ENCODE results near the gene FHAD1. TPM values are rescaled to one million over a fixed set of nuclear protein-coding genes. Genes with fewer than 3 reads are reported as not detected.
A peak's percentile ranks its signal among the peaks of the same experiment; 100 is the strongest.

FHAD1 gene
- total RNA-seq, 1 experiment from 2014 or later: 1.9 TPM

- DNase-seq: no peak
- no peak overlapping the region for H3K4me2 ChIP-seq (ENCODE audit: insufficient read depth, insufficient read length, low read length)
- no peak overlapping the region for H3K23ac ChIP-seq (ENCODE audit: insufficient read length, low read depth, low read length)
Observed at GRCh38 chr1:15212954-15213291, 34.1 kb upstream of the FHAD1 start.

More at GRCh38 chr1:15212954-15213291, 34.1 kb upstream of the FHAD1 start:
- Histone ChIP-seq H2BK5ac (ENCODE audit: insufficient read length, low read length) (no peak overlapping the region), H3K79me1 (ENCODE audit: insufficient read depth, low read depth, low read length, poor library complexity, severe bottlenecking) (no peaks in the 10 kb centered on the region), H3K27ac (ENCODE audit: insufficient read length, low read depth, low read length) (no peak overlapping the region), H4K8ac (replicated peaks; ENCODE audit: insufficient read length, low read depth, low read length) (no peak overlapping the region), H3K18ac (ENCODE audit: insufficient read length, low read depth, low read length) (no peak overlapping the region), H3T11ph (ENCODE audit: low read length) (no peak overlapping the region), H4K5ac (ENCODE audit: insufficient read length, low read depth, low read length) (no peak overlapping the region), H3K4me1 (ENCODE audit: insufficient read depth, low read length) (peaks cover 2% of the 10 kb centered on the region; the same call in 1 of the 2 replicates), H2AK5ac (ENCODE audit: insufficient read length, low read length) (no peak overlapping the region), H3K4ac (ENCODE audit: low read depth, low read length) (no peak overlapping the region), H3K56ac (ENCODE audit: insufficient read length, low read depth, low read length) (no peak overlapping the region), H4K91ac (ENCODE audit: insufficient read length, low read depth, low read length) (no peak overlapping the region), H2BK15ac (ENCODE audit: low read depth, low read length) (no peak overlapping the region), H4K20me1 (ENCODE audit: control insufficient read depth, insufficient read depth, insufficient read length) (no peaks in the 10 kb centered on the region), H3K14ac (ENCODE audit: insufficient read depth, low read length) (no peak overlapping the region), H2BK12ac (ENCODE audit: insufficient read length, low read depth, low read length) (no peak overlapping the region), H3K79me2 (ENCODE audit: insufficient read depth, low read length) (no peaks in the 10 kb centered on the region), H2BK120ac (ENCODE audit: low read depth, low read length, poor library complexity, severe bottlenecking) (no peak overlapping the region), H3K9me3 (ENCODE audit: control insufficient read depth, low read depth, low read length) (no peaks in the 10 kb centered on the region), H3K9ac (ENCODE audit: extremely low read depth, insufficient read length, low read length) (no peak overlapping the region), H3K23me2 (ENCODE audit: insufficient read length, low read depth, low read length, poor library complexity, severe bottlenecking) (no peaks in the 10 kb centered on the region), H2AFZ (ENCODE audit: low read length) (no peak overlapping the region), H2BK20ac (ENCODE audit: low read depth, low read length, poor library complexity, severe bottlenecking) (no peak overlapping the region), H3K27me3 (ENCODE audit: insufficient read depth, low read length) (no peaks in the 10 kb centered on the region)
- Mint-ChIP-seq H3K27me3 (ENCODE audit: low read depth) (no peaks in the 10 kb centered on the region), H3K36me3 (ENCODE audit: insufficient read depth in 1 of 3, low read depth in 3 of 3) (peaks cover 6 to 16% (median 8%) of the 10 kb centered on the region in 3 experiments; a peak in 6 of 7 replicates), H3K27ac (peak overlapping the region in 1 of 3 experiments; percentile 3; a peak in 1 of 7 replicates), H3K4me3 (no peak overlapping the region), H3K9me3 (peaks cover 0 to 4% of the 10 kb centered on the region in 2 experiments; a peak in 2 of 5 replicates), H3K4me1 (peaks cover 23 to 32% of the 10 kb centered on the region in 2 experiments)
- TF ChIP-seq CTCF (conservative IDR thresholded peaks at IDR 0.05): no peak
- no CpG with 5 or more reads among the region's 3 CpGs for WGBS (ENCODE audit: extremely low coverage, insufficient read length, low lambda C conversion rate)
